ENCODE measurements around the gene GLI3. TPM values are rescaled to one million over a fixed set of nuclear protein-coding genes. Genes with fewer than 3 reads are reported as not detected.

Gene GLI3
- total RNA-seq, 1 donor = 4.3 TPM

DNA sequence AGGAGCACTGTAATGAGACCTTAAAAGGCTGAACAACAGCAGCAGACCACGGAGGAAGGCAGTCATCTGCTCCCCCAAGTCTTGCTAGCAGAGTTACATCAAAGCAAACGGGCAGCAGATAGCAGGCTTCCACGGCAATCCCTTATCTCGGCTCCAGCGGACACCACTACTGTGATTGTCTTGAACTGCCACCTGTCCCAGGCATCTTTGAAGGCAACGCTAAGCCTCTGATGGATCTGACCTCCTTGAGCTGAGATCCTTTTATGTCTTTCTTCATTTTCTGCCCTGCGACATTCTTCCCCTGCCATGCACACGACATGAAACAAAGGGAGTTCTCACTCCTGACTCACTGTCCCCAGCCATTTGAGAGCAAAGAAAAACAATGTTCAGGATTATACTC, 111.7 kb downstream of the GLI3 start:
- DNase-seq (ENCODE audit: low read depth) = no peak
- H3K4me3 ChIP-seq (ENCODE audit: low read depth, low read length) = no peak overlapping the region
- TF ChIP-seq, protein P1, sequence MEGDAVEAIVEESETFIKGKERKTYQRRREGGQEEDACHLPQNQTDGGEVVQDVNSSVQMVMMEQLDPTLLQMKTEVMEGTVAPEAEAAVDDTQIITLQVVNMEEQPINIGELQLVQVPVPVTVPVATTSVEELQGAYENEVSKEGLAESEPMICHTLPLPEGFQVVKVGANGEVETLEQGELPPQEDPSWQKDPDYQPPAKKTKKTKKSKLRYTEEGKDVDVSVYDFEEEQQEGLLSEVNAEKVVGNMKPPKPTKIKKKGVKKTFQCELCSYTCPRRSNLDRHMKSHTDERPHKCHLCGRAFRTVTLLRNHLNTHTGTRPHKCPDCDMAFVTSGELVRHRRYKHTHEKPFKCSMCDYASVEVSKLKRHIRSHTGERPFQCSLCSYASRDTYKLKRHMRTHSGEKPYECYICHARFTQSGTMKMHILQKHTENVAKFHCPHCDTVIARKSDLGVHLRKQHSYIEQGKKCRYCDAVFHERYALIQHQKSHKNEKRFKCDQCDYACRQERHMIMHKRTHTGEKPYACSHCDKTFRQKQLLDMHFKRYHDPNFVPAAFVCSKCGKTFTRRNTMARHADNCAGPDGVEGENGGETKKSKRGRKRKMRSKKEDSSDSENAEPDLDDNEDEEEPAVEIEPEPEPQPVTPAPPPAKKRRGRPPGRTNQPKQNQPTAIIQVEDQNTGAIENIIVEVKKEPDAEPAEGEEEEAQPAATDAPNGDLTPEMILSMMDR (IDR thresholded peaks at IDR 0.05; ENCODE audit: insufficient read depth, low read depth, low read length) = no peak

- TF ChIP-seq, protein P1 (IDR thresholded peaks at IDR 0.05; ENCODE audit: insufficient read depth, low read depth, low read length) = no peak
- DNase-seq (ENCODE audit: low read depth) = no peak
- H3K4me3 ChIP-seq (ENCODE audit: low read depth, low read length) = no peak overlapping the region
Observed at GRCh38 chr7:42123716-42124115, 113.3 kb downstream of the GLI3 start.

DNA sequence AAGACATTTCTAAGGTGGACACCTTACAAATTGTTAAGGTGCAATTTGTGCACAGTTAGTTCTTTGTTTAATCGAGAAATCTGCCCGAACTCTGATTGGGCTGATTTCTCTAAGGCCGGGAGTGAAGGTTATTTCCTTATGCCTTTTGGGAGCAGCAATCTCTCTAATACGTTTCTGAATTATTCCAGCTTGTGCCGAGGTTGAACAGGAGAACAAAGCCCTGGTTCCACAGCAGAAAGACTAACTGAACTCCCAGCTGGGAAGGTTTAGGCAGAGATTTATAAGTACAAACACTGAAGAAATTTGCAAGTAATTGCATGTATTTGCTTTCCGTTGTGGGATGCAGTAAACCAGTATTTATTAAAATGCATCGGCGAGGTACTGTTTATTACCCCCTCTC, 116.8 kb downstream of the GLI3 start:
- no peak for DNase-seq (ENCODE audit: low read depth)
- TF ChIP-seq, protein P1 (IDR thresholded peaks at IDR 0.05; ENCODE audit: insufficient read depth, low read depth, low read length) = no peak
- no peak overlapping the region for H3K4me3 ChIP-seq (ENCODE audit: low read depth, low read length)

GRCh38 chr7:42117201-42117600, 119.8 kb downstream of the GLI3 start:
- no peak for DNase-seq (ENCODE audit: low read depth)
- H3K4me3 ChIP-seq (ENCODE audit: low read depth, low read length) = no peak overlapping the region
- TF ChIP-seq, protein P1 (IDR thresholded peaks at IDR 0.05; ENCODE audit: insufficient read depth, low read depth, low read length) = no peak

GRCh38 chr7:42115795-42116194, 121.2 kb downstream of the GLI3 start:
- no peak overlapping the region for H3K4me3 ChIP-seq (ENCODE audit: low read depth, low read length)
- TF ChIP-seq, protein P1 (IDR thresholded peaks at IDR 0.05; ENCODE audit: insufficient read depth, low read depth, low read length) = no peak
- DNase-seq (ENCODE audit: low read depth) = no peak

- no peak overlapping the region for H3K4me3 ChIP-seq (ENCODE audit: low read depth, low read length)
- TF ChIP-seq, protein P1 (IDR thresholded peaks at IDR 0.05; ENCODE audit: insufficient read depth, low read depth, low read length) = no peak
- no peak for DNase-seq (ENCODE audit: low read depth)
Observed at GRCh38 chr7:42110333-42110732, 126.7 kb downstream of the GLI3 start.

DNA sequence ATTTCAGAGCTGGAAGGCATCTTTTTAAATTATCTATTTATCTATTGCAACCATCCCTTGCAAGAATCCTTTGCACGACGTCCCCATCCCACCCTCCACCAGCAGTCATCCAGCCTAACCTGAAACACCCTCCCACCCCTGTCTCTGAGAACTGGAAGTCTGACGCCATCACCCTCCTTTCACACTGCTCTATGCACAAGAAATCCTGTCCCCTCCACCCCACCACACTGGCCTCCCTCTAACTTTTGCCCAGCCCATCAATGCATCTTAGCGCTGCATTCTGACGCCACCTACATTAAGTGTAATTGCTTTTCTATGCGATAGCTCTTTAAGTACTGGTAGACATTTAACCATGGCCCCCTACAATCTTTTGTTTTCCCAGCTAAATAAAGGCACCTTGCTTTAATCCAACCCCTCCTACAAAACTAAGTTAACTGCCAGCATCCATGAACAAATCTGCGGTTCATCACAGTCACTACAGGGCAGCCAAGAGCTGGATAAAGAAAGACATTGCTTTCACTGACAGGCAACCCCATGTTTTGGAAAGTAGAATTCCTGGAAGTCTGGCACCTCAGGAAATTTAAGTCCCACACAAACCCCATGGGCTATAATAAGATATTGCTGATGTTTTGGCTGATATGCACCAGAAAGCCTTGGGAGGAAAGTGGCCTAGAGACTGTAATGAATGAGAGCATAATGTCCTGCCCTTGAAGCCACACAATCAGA, 128.0 kb downstream of the GLI3 start:
- no peak for DNase-seq (ENCODE audit: low read depth)
- TF ChIP-seq, protein P1 (IDR thresholded peaks at IDR 0.05; ENCODE audit: insufficient read depth, low read depth, low read length) = no peak
- H3K4me3 ChIP-seq (ENCODE audit: low read depth, low read length) = no peak overlapping the region

Data from fibroblast of villous mesenchyme (primary cell).